HFFc6 (cell line): ENCODE measurements around the gene KLHL35. TPM values are rescaled to one million over a fixed set of nuclear protein-coding genes. Genes with fewer than 3 reads are reported as not detected.

Experiments
- DNase-seq: peaks from one replicate; pipeline ENCODE4 v3.0.0-alpha.2; 2018
- H3K27ac Mint-ChIP-seq: 2 replicates; pipeline ENCODE4 v1.8.0; 2020; ENCODE audit warnings: mild to moderate bottlenecking, mixed read lengths
- H3K27me3 Mint-ChIP-seq: 2 replicates; pipeline ENCODE4 v1.8.0; 2021; ENCODE audit warnings: mild to moderate bottlenecking, moderate library complexity, mixed read lengths; ENCODE audit not compliant: insufficient read depth
- H3K36me3 Mint-ChIP-seq: 2 replicates; pipeline ENCODE4 v1.8.0; 2021; ENCODE audit warnings: low read depth, mixed read lengths
- H3K4me1 Mint-ChIP-seq: 2 replicates; pipeline ENCODE4 v1.8.0; 2020; ENCODE audit warnings: low read depth, mixed read lengths
- H3K4me3 Mint-ChIP-seq: 2 replicates; pipeline ENCODE4 v1.8.0; 2020; ENCODE audit warnings: mild to moderate bottlenecking, moderate library complexity, mixed read lengths
- H3K9me3 Mint-ChIP-seq: 2 replicates; pipeline ENCODE4 v1.8.0; 2020; ENCODE audit warnings: mild to moderate bottlenecking, mixed read lengths
- total RNA-seq, 6 experiments: library from RNA; stranded (reverse); fragmentation: NEBNext Ultra II Directional; extraction: Animal tissue kit (Norgen Biotek cat#: 25700); gene quantifications; 2 replicates in 1 of 6; 3 replicates in 5 of 6; pipeline ENCODE4 v1.2.3, GENCODE V29; 2021
- TF ChIP-seq, protein P1 (sequence below): fragments of 200-600 bp; sonication (generic); IDR thresholded peaks from 2 replicates; pipeline ENCODE4 v1.5.0; 2021; ENCODE audit warnings: antibody characterized with exemption, mild to moderate bottlenecking

KLHL35 gene
- total RNA-seq, 6 experiments from 2014 or later = not detected

DNA sequence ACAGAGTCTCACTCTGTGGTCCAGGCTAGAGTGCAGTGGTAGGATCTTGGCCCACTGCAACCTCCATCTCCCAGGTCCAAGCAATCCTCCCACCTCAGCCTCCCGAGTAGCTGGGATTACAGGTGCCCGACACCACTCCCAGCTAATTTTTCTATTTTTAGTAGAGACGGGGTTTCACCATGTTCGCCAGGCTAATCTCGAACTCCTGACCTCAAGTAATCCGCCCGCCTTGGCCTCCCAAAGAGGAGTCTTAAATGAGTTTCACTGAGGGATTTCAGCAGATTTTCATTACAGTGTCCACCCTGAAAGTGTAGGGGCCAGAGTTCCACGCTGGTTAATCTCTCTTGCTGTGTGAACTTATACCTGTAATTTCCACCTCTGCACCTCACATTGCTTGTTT is 34.1 kb downstream of the KLHL35 start:
- Mint-ChIP-seq H3K27me3 (peaks cover 17% of the 10 kb centered on the region), H3K36me3 (peaks cover 44% of the 10 kb centered on the region), H3K4me1 (peaks cover 42% of the 10 kb centered on the region), H3K9me3 (no peaks in the 10 kb centered on the region), H3K4me3 (peak overlapping the region; percentile 96; the same call in 1 of the 2 replicates), H3K27ac (no peak overlapping the region)
- TF ChIP-seq, protein P1, sequence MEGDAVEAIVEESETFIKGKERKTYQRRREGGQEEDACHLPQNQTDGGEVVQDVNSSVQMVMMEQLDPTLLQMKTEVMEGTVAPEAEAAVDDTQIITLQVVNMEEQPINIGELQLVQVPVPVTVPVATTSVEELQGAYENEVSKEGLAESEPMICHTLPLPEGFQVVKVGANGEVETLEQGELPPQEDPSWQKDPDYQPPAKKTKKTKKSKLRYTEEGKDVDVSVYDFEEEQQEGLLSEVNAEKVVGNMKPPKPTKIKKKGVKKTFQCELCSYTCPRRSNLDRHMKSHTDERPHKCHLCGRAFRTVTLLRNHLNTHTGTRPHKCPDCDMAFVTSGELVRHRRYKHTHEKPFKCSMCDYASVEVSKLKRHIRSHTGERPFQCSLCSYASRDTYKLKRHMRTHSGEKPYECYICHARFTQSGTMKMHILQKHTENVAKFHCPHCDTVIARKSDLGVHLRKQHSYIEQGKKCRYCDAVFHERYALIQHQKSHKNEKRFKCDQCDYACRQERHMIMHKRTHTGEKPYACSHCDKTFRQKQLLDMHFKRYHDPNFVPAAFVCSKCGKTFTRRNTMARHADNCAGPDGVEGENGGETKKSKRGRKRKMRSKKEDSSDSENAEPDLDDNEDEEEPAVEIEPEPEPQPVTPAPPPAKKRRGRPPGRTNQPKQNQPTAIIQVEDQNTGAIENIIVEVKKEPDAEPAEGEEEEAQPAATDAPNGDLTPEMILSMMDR = no peak
- no peak for DNase-seq

DNA sequence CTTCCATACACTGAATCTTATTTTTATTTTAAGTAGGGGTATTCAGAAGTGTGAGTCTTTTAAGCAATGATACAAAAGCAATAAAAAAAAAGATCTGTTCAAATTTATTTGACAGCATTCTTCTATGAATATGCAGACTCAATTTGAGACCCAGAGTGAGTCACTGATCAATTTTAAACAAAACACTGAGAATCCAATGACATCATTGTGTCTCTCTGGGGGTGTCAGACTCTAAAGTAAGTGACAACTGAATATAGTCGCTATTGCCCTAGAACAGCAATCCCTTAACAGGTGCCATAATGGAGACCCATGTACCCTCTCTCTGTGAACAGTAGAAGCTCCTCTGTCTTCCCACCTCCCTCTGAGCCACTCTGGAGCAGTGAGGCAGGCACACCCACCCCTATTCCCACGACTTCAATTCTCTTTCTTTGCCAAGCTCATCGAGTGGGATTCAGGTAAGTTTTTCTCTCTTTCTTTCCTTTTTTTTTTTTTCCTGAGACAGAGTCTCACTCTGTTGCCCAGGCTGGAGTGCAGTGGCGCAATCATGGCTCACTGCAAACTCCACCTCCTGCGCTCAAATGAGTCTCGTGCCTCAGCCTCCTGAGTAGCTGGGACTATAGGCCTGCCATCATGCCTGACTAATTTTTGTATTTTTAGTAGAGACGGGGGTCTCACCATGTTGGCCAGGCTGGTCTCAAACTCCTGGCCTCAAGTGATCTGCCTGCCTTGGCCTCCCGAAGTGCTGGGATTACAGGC is 38.7 kb downstream of the KLHL35 start:
- Mint-ChIP-seq H3K36me3 (no peaks in the 10 kb centered on the region), H3K4me1 (peaks cover 9% of the 10 kb centered on the region), H3K27me3 (peaks cover 16% of the 10 kb centered on the region), H3K4me3 (no peak overlapping the region), H3K27ac (no peak overlapping the region), H3K9me3 (no peaks in the 10 kb centered on the region)
- TF ChIP-seq, protein P1 = no peak
- DNase-seq = no peak

- Mint-ChIP-seq H3K36me3 (no peaks in the 10 kb centered on the region), H3K9me3 (no peaks in the 10 kb centered on the region)
These were observed 43.1 kb downstream of the KLHL35 start for GRCh38 chr11:75389925-75390324.

DNA sequence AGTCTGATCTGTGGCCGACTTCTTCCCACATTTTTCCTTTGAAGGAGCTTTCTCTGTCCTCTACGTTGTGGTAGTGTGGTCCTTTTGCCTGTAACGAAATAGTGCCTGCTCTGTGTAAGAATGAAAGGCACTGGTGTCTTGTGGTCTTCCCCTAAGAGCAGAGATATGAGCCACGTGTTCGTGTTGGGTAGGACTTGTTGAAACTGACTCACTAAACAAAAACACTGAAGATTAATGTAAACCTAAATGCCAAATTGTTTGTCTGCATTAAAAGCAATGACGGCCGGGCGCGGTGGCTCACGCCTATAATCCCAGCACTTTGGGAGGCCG is 43.8 kb downstream of the KLHL35 start:
- Mint-ChIP-seq H3K27ac (no peak overlapping the region), H3K4me3 (no peak overlapping the region), H3K4me1 (peaks cover 21% of the 10 kb centered on the region), H3K27me3 (peaks cover 8% of the 10 kb centered on the region), H3K9me3 (no peaks in the 10 kb centered on the region), H3K36me3 (no peaks in the 10 kb centered on the region)
- TF ChIP-seq, protein P1 = no peak
- no peak for DNase-seq

More at GRCh38 chr11:75389925-75390324, 43.1 kb downstream of the KLHL35 start:
- Mint-ChIP-seq H3K27ac (no peak overlapping the region), H3K27me3 (peaks cover 8% of the 10 kb centered on the region), H3K4me1 (peaks cover 22% of the 10 kb centered on the region), H3K4me3 (no peak overlapping the region)
- TF ChIP-seq, protein P1 = no peak
- no peak for DNase-seq

DNA sequence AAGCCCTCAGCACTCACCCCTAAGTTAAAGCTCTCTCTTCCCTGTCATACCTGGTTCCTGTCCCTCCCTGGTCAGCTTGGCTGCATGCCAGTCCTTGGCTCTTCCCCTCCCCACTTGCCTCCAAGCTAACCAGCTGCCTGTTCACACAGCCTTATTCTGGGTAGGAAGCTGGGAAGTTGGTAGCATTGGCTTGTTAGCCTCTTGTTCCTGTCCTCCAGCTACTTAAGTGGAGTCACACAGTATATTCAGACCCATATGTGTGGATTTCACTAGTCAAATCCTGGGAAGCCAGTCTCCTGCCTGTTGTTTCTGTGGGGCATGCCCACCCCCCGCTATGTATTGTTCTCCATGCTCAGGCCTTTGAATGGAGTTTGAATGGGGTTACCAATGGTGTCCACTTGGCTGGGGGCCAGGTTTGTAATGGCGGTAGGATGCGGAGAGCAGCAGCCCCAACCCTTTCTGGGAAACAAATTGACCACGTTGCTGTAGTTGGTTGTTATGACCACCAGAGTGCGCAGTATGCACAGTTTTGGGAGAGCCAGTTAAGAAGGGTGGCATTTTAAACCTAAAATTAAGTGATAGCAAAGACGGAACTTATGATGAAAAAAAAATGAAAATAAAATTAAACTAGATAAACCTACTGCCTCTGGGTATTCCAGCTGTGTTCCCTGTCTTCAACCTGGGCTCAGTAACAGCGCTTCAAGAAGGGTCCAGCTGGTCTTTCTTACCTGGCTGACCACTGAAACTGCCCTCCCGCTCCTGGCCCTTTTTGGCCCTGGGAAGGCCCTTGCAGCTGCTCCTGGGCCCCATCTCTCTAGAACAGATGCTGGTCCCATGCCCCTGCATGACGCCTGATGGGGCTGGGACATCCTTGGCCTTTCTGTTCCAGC is 44.4 kb downstream of the KLHL35 start:
- TF ChIP-seq, protein P1 = peak; percentile 91
- Mint-ChIP-seq H3K9me3 (no peaks in the 10 kb centered on the region), H3K4me1 (peaks cover 17% of the 10 kb centered on the region), H3K36me3 (no peaks in the 10 kb centered on the region), H3K27me3 (peaks cover 8% of the 10 kb centered on the region; the same call in 1 of the 2 replicates), H3K4me3 (no peak overlapping the region), H3K27ac (no peak overlapping the region)
- DNase-seq = peak; percentile 69
